HFFc6 (cell line): ENCODE measurements around the gene SDK2. TPM values are rescaled to one million over a fixed set of nuclear protein-coding genes. Genes with fewer than 3 reads are reported as not detected.

Experiments used
- DNase-seq: peaks from one replicate; pipeline ENCODE4 v3.0.0-alpha.2; 2018
- H3K27ac Mint-ChIP-seq: 2 replicates; pipeline ENCODE4 v1.8.0; 2020; ENCODE audit warnings: mild to moderate bottlenecking, mixed read lengths
- H3K27me3 Mint-ChIP-seq: 2 replicates; pipeline ENCODE4 v1.8.0; 2021; ENCODE audit warnings: mild to moderate bottlenecking, moderate library complexity, mixed read lengths; ENCODE audit not compliant: insufficient read depth
- H3K36me3 Mint-ChIP-seq: 2 replicates; pipeline ENCODE4 v1.8.0; 2021; ENCODE audit warnings: low read depth, mixed read lengths
- H3K4me1 Mint-ChIP-seq: 2 replicates; pipeline ENCODE4 v1.8.0; 2020; ENCODE audit warnings: low read depth, mixed read lengths
- H3K4me3 Mint-ChIP-seq: 2 replicates; pipeline ENCODE4 v1.8.0; 2020; ENCODE audit warnings: mild to moderate bottlenecking, moderate library complexity, mixed read lengths
- H3K9me3 Mint-ChIP-seq: 2 replicates; pipeline ENCODE4 v1.8.0; 2020; ENCODE audit warnings: mild to moderate bottlenecking, mixed read lengths
- CTCF ChIP-seq: fragments of 200-600 bp; sonication (generic); IDR thresholded peaks from 2 replicates; pipeline ENCODE4 v1.5.0; 2021; ENCODE audit warnings: antibody characterized with exemption, mild to moderate bottlenecking
- total RNA-seq, 6 experiments: library from RNA; stranded (reverse); fragmentation: NEBNext Ultra II Directional; extraction: Animal tissue kit (Norgen Biotek cat#: 25700); gene quantifications; 2 replicates in 1 of 6; 3 replicates in 5 of 6; pipeline ENCODE4 v1.2.3, GENCODE V29; 2021

The SDK2 gene
- total RNA-seq, 6 experiments from 2014 or later: 0.03 TPM; not detected in 4

DNA sequence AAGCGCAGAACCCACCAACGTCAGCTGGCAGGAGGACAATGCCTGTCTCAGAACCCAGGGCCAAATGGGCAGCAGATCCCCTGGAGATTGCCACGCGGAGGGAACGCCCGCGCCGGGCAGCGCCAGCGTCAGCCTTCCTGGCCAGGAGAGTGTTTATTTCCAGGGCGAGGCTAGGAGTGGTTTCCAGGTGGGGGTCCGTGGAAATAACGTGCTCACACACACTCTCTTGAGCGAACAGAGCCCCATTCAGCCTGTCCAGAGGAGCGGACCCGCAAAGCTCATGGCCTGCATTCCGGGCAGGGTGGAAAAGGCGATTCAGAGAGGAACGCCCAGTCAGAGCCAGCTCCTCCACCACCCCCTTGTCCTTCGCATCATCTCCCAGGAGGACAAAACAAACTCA, 40.3 kb downstream of the SDK2 start:
- no peak overlapping the region for H3K4me3 Mint-ChIP-seq
- DNase-seq: no peak
- H3K27ac Mint-ChIP-seq: no peak overlapping the region
- peaks cover 13% of the 10 kb centered on the region; the same call in 1 of the 2 replicates for H3K36me3 Mint-ChIP-seq
- no peaks in the 10 kb centered on the region for H3K4me1 Mint-ChIP-seq
- peaks cover 2% of the 10 kb centered on the region for H3K27me3 Mint-ChIP-seq
- peaks cover 85% of the 10 kb centered on the region for H3K9me3 Mint-ChIP-seq
- TF ChIP-seq CTCF: no peak

DNA sequence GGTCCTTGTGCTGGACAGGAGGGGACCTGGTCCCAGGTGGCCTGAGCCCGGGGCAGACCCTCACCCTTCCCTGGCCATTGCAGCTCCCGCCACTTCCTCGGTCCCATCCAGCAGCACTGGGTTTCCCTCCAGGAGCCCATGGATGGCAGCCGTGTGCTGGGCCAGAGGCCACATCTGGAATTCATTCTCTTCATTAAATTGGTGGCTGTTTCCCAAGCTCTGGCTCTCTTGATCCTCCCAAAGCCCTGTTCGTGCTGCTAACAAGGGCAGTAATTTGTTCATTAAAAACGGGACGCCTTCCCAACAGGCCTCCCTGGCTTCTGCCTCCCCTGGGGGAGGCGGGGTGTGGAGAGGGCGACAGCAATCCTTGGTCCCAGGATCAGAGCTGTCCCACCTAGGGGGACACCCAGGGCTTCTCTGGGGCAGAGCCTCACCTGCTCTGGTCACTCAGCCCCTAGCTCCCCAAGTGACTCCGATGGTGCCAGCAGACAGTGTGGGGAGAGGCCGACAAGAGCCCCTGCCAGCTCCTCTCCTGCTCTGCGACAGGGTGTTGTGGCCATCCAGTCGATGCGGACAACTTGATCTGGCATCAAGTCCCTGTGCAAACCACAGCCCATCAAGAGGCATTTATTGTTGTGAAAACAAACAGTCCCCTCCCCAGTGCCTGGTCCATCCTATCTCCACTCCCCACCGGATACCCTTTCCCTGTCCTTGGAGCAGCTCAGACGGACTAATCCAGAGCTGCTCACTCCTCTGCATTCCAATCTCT, 44.0 kb downstream of the SDK2 start:
- no peak for DNase-seq
- H3K4me3 Mint-ChIP-seq: no peak overlapping the region
- H3K36me3 Mint-ChIP-seq: peaks cover 13% of the 10 kb centered on the region; the same call in 1 of the 2 replicates
- peaks cover 81% of the 10 kb centered on the region for H3K9me3 Mint-ChIP-seq
- peaks cover 3% of the 10 kb centered on the region for H3K27me3 Mint-ChIP-seq
- no peak for TF ChIP-seq CTCF
- no peak overlapping the region for H3K27ac Mint-ChIP-seq
- H3K4me1 Mint-ChIP-seq: no peaks in the 10 kb centered on the region

GRCh38 chr17:73599599-73599998, 44.6 kb downstream of the SDK2 start:
- Mint-ChIP-seq H3K4me1 (no peaks in the 10 kb centered on the region), H3K9me3 (peaks cover 79% of the 10 kb centered on the region), H3K27ac (no peak overlapping the region), H3K27me3 (peaks cover 3% of the 10 kb centered on the region), H3K4me3 (no peak overlapping the region), H3K36me3 (peaks cover 7% of the 10 kb centered on the region; the same call in 1 of the 2 replicates)
- no peak for TF ChIP-seq CTCF
- no peak for DNase-seq

- DNase-seq: no peak
- Mint-ChIP-seq H3K36me3 (no peaks in the 10 kb centered on the region), H3K4me1 (no peaks in the 10 kb centered on the region), H3K9me3 (peaks cover 75% of the 10 kb centered on the region), H3K4me3 (no peak overlapping the region), H3K27ac (no peak overlapping the region), H3K27me3 (peaks cover 3% of the 10 kb centered on the region)
- TF ChIP-seq CTCF: no peak
Observed at GRCh38 chr17:73598212-73598611, 46.0 kb downstream of the SDK2 start.

DNA sequence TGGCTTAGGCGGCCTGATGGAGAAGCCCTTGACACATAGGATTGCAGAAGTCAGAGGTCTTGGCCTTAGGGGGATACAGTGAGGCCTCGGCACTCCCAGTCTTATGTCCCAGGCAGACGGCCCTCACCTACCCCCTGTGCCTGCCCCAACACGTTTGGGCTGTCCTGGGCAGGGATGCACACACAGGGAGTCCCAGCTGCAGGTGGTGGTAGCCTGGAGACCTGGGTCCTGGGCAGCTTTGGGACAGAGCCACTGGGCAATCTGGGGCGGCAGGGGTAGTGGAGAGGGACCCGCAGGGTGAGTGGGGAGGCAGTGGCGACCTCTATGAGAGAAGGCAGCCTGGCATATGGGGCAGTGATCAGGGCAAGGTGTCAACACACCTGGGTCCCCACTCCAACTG, 48.3 kb downstream of the SDK2 start:
- H3K27me3 Mint-ChIP-seq: peaks cover 3% of the 10 kb centered on the region
- H3K9me3 Mint-ChIP-seq: peaks cover 72% of the 10 kb centered on the region
- TF ChIP-seq CTCF: no peak
- no peaks in the 10 kb centered on the region for H3K4me1 Mint-ChIP-seq
- H3K36me3 Mint-ChIP-seq: peaks cover 4% of the 10 kb centered on the region; the same call in 1 of the 2 replicates
- no peak overlapping the region for H3K4me3 Mint-ChIP-seq
- no peak for DNase-seq
- H3K27ac Mint-ChIP-seq: no peak overlapping the region
